GOT3 (cell line): ENCODE results near the gene ADAMTSL5.

Source experiments
- DNase-seq: peaks from one replicate; lab custom pipeline; 2025; ENCODE audit warnings: mixed read lengths; lab: John Stamatoyannopoulos, UW

ADAMTSL5 gene

DNA sequence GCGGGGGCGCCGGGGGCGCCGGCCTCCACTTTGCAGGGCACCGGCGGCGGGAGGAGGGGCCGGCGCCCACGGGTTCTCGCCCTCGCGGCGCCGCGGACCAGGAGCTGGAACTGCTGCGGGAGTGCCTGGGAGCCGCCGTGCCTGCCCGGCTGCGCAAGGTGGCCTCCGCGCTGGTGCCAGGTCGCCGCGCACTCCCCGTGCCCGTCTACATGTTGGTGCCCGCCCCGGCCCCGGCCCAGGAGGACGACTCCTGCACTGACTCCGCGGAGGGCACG, 45.7 kb downstream of the ADAMTSL5 start:
- no peak for DNase-seq

DNA sequence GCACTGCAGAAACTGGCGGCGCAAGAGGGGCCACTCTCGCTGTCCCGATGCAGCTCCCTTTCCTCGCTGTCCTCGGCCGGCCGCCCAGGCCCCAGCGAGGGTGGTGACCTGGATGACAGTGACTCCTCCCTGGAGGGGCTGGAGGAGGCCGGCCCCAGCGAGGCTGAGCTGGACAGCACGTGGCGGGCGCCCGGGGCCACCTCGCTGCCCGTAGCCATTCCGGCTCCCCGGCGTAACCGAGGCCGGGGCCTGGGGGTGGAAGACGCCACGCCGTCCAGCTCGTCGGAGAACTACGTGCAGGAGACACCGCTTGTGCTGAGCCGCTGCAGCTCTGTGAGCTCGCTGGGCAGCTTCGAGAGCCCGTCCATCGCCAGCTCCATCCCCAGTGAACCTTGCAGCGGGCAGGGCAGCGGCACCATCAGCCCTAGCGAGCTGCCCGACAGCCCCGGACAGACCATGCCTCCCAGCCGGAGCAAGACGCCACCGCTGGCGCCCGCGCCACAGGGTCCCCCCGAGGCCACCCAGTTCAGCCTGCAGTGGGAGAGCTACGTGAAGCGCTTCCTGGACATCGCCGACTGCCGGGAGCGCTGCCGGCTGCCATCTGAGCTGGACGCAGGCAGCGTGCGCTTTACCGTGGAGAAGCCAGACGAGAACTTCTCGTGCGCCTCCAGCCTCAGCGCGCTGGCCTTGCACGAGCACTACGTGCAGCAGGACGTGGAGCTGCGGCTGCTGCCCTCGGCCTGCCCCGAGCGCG, 46.2 kb downstream of the ADAMTSL5 start:
- DNase-seq: no peak

DNA sequence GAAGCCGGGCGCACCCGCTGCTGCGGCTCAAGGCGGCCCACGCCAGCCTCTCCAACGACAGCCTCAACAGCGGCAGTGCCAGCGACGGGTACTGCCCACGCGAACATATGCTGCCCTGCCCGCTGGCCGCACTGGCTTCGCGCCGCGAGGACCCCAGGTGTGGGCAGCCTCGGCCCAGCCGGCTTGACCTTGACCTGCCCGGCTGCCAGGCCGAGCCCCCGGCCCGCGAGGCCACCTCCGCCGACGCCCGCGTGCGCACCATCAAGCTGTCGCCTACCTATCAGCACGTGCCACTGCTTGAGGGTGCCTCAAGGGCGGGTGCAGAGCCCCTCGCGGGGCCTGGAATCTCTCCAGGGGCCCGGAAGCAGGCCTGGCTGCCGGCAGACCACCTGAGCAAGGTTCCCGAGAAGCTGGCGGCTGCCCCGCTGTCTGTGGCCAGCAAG, 46.8 kb downstream of the ADAMTSL5 start:
- no peak for DNase-seq

DNA sequence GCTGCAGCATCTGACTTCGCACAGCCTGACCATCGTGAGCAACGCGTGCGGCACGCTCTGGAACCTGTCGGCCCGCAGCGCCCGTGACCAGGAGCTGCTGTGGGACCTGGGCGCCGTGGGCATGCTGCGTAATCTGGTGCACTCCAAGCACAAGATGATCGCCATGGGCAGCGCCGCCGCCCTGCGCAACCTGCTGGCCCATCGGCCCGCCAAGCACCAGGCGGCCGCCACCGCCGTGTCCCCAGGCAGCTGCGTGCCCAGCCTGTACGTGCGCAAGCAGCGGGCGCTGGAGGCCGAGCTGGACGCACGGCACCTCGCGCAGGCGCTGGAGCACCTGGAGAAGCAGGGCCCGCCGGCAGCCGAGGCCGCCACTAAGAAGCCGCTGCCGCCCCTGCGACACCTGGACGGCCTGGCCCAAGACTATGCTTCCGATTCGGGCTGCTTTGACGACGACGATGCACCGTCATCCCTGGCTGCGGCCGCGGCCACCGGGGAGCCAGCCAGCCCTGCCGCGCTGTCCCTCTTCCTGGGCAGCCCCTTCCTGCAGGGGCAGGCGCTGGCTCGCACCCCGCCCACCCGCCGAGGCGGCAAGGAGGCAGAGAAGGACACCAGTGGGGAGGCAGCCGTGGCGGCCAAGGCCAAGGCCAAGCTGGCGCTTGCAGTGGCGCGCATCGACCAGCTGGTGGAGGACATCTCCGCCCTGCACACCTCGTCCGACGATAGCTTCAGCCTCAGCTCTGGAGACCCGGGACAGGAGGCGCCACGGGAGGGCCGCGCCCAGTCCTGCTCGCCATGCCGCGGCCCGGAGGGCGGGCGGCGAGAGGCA, 47.4 kb downstream of the ADAMTSL5 start:
- no peak for DNase-seq

DNA sequence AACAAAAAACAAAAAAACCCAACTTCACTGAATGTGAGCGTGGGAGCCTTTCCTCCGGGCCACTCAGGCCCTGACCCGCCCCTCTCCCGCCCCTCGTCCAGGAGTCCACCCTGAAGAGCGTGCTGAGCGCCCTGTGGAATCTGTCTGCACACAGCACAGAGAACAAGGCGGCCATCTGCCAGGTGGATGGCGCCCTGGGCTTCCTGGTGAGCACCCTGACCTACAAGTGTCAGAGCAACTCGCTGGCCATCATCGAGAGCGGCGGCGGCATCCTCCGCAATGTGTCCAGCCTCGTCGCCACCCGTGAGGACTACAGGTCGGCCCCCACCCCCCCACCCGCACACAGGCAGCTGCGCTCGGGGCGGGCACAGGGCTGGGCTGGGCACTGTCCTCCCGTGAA, 51.0 kb downstream of the ADAMTSL5 start:
- no peak for DNase-seq

DNA sequence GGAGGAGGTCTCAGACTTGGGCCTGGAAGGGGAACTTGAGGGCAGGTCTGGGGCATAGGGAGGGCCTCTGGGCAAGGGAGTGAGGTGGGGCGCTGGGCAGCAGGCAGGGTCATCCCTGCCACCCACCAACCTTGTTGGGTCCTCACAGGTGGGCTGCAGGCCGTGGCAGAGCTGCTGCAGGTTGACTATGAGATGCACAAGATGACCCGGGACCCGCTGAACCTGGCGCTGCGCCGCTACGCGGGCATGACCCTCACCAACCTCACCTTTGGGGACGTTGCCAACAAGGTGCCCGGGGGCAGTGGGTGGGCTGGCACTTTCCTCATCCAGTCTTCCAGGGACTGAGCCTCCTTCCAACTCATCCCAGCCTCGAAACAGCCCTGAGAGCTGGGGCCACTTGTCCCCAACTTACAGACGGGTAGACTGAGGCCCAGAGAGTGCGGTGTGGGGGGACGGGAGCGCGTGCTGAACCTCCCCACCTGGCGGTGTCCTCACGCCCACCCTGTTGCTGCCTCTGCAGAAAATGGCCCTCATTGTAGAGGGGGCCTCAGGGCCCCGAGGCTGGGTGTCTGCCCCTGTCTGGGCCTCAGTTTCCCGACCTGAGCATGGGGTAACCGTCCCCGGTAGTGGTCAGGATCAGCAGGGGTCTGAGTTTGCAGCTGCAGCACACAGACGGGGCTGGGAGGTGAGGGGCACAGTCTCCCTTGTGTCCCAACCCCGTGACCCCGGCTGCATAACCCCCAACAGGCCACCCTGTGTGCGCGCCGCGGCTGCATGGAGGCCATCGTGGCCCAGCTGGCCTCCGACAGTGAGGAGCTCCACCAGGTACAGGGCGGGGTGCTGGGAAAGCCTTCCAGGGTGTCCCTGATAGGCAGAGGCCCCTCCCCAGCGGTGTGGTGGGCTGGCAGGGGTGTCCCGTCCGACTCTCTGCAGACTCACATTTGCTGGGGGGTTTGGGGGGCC, 52.5 kb downstream of the ADAMTSL5 start:
- DNase-seq: no peak

DNA sequence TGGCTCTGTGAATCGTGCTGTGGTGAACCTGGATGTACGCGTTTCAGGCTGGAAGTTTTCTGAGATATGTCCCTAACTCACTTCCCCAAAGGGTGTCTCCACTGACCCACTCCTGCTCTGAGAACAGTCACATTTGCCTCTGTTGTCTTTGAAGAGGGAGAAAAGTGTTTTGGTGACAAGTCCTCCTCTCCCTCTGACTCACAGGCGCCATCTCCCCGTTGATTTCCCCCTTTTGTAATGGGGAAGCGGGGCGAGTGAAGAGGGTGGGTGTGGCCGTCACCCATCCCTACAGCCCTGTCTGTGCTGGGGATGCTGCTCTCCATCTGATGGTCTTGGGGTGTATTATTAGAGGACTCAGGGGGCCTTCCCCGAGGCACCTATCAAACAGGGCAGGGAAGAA, 53.3 kb downstream of the ADAMTSL5 start:
- DNase-seq: no peak

DNA sequence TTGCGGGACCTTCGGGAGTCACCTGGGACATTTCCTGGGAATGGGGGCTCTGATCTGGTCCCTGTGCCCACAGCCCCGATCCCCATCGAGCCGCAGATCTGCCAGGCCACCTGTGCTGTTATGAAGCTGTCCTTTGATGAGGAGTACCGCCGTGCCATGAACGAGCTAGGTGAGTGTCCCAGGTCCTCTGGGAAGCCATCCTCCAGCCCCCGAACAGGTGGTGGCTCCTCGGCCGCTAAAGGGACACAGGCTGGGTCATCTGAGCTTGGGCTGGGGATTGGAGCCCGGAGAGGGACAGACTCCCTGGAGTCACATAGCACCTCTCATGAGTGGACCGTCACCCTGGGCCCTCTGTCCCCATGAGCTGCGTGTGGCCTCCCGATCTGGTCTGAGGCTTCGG, 54.9 kb downstream of the ADAMTSL5 start:
- no peak for DNase-seq

DNA sequence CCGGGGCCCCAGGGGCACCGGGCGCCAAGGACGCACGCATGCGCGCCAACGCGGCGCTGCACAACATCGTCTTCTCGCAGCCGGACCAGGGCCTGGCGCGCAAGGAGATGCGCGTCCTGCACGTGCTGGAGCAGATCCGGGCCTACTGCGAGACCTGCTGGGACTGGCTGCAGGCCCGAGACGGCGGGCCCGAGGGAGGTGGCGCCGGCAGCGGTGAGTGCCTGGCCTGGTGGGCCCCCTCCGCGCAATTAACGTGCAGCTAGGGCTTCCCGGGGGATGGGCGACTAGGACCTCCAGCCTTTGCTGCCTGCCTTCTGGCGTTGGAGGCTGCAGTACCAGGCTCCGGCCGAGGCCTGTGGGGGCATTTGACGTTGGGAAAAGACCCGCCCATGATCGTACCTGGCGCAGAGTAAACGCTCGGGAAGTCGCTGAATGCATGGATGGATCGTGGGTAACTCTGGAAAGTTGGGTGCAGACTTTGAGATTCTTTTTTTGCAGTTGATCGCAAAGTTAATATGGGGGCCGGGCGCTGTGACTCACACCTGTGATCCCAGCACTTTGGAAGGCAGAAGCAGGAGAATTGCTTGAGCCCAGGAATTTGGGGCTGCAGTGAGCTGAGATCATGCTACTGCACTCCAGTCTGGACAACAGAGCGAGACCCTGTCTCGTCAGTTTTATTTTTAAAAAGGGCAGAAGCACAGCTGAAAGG, 55.6 kb downstream of the ADAMTSL5 start:
- DNase-seq: no peak

DNA sequence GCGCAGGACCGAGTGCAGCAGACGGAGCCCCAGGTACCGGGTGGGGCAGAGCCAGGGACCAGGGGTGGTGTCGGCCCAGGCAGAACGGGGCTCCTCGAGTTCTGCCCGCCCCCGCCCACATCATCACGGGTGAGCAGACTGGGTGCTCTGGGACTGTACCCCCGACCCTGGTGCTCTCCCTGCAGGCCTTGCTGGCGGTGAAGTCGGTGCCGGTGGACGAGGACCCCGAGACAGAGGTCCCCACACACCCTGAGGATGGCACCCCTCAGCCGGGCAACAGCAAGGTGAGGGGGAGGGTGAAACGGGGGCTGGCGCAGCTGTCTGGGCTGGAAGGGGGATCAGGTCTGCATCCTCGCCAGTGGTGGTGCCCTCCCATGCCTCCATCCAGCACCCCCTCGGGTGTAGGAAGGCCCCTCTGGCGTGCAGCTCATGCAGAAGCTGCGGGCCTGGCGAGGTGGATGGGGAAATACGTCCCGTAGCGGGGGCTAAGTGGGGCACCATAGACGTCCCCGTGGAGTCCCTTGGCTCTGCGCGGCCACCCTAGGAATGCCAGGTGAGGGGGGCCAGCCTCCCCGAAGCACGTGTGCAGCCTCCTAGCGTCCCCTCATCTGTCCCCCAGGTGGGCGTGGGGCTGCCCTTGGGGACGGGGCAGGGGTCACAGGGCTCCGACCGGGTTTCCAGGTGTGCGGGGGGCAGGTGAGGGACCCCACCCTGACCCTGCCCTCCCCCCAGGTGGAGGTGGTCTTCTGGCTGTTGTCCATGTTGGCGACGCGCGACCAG, 56.5 kb downstream of the ADAMTSL5 start:
- DNase-seq: no peak

DNA sequence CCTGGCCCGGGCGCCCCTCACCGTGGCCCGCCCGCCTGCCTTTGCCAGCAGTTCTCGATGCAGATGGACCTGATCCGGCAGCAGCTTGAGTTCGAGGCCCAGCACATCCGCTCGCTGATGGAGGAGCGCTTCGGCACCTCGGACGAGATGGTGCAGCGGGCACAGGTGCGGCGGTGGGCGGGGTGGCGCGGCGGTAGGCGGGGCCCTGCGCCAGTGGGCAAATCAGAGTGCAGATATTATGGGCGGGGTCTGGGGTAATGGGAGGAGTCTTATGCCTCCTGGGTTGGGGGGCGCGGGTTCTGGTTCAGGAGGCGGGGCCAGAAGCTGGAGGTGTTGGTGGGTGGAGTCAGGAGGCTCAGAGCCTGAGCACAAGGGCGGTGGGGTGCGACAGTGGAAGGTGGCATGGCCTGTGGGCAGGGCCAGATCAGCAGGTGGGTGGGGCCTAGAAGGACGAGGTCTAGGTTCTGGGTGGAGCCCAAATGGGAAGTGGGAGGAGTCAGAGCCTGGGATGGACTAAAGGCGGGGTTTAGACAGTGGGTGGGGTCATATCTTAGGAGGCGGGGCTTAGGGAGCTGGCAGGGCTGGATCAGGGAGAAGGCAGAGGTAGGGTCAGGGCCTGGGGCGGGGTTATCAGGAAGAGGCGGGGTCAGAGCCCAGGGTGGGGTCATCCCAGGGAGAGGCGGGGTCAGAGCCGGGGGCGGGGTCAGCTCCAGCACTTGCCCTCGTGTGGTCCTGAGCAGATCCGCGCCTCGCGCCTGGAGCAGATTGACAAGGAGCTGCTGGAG, 57.3 kb downstream of the ADAMTSL5 start:
- DNase-seq: no peak
